Osteoblast (primary cell): ENCODE results near the gene YIPF2. TPM values are rescaled to one million over a fixed set of nuclear protein-coding genes. Genes with fewer than 3 reads are reported as not detected.

Source experiments
- DNase-seq: peaks from one replicate; pipeline ENCODE4 v3.0.0; 2011; ENCODE audit warnings: low spot score, mixed read lengths; ENCODE audit not compliant: insufficient read length; ENCODE audit errors: missing footprints
- H2AFZ ChIP-seq: 2 replicates; pipeline ENCODE4 v1.6.0; 2011; ENCODE audit warnings: mild to moderate bottlenecking, low read length
- H3K27ac ChIP-seq: 2 replicates; pipeline ENCODE4 v1.5.1; 2011; ENCODE audit warnings: mild to moderate bottlenecking, low read depth, low read length, moderate library complexity
- H3K27me3 ChIP-seq: 2 replicates; pipeline ENCODE4 v1.6.0; 2012; ENCODE audit warnings: mild to moderate bottlenecking, control low read depth, inconsistent platforms, low read length, moderate library complexity; ENCODE audit not compliant: insufficient read depth
- H3K36me3 ChIP-seq: 2 replicates; pipeline ENCODE4 v1.5.1; 2011; ENCODE audit warnings: mild to moderate bottlenecking, low read length, control low read depth, moderate library complexity; ENCODE audit not compliant: insufficient read depth
- H3K4me1 ChIP-seq: 2 replicates; pipeline ENCODE4 v1.5.1; 2011; ENCODE audit warnings: mild to moderate bottlenecking, low read length, control low read depth, moderate library complexity; ENCODE audit not compliant: insufficient read depth
- H3K4me2 ChIP-seq: 2 replicates; pipeline ENCODE4 v1.6.0; 2011; ENCODE audit warnings: mild to moderate bottlenecking, low read length; ENCODE audit not compliant: insufficient read depth
- H3K4me3 ChIP-seq: fragments of 200-600 bp; sonication (generic); 3 replicates; pipeline ENCODE4 v1.5.1; 2012; ENCODE audit warnings: mild to moderate bottlenecking, low read length, inconsistent platforms; ENCODE audit not compliant: insufficient read depth
- H3K79me2 ChIP-seq: 2 replicates; pipeline ENCODE4 v1.6.0; 2012; ENCODE audit warnings: mild to moderate bottlenecking, low read length, control low read depth, inconsistent platforms; ENCODE audit not compliant: insufficient read depth
- H3K9me3 ChIP-seq: 2 replicates; pipeline ENCODE4 v1.5.1; 2011; ENCODE audit warnings: low read depth, low read length, control low read depth
- H4K20me1 ChIP-seq: 2 replicates; pipeline ENCODE4 v1.6.0; 2012; ENCODE audit warnings: mild to moderate bottlenecking, low read length, control low read depth; ENCODE audit not compliant: insufficient read depth
- CTCF ChIP-seq: IDR thresholded peaks from 2 replicates; pipeline ENCODE4 v1.5.1; 2011; ENCODE audit warnings: mild to moderate bottlenecking, low read depth, low read length, moderate library complexity; ENCODE audit errors: extremely low read depth
- total RNA-seq: library from RNA; depleted of rRNA; stranded (reverse); fragments of >200 nt; gene quantifications from 2 replicates; pipeline ENCODE4 v1.2.3, GENCODE V29; 2012

Gene YIPF2
- total RNA-seq, 1 donor = 126 TPM

- peak; percentile 65 for DNase-seq
- H3K27ac ChIP-seq = peak overlapping the region; percentile 61
- H3K9me3 ChIP-seq = no peaks in the 10 kb centered on the region
- H3K27me3 ChIP-seq = no peaks in the 10 kb centered on the region
- H3K36me3 ChIP-seq = no peaks in the 10 kb centered on the region
- H4K20me1 ChIP-seq = peaks cover 20% of the 10 kb centered on the region
- peak overlapping the region; percentile 89 for H3K4me3 ChIP-seq
- H3K4me2 ChIP-seq = peak overlapping the region; percentile 96
- H2AFZ ChIP-seq = peak overlapping the region; percentile 69
- peaks cover 58% of the 10 kb centered on the region for H3K79me2 ChIP-seq
- no peak for TF ChIP-seq CTCF
- peaks cover 12% of the 10 kb centered on the region for H3K4me1 ChIP-seq
Measured at GRCh38 chr19:10872546-10873107, 55.8 kb downstream of the YIPF2 start.

Other genes with a start within 250 kb of the YIPF2 start
- 34.0 and 36.5 TPM in 2 replicates for gene QTRT1, start 227.2 kb downstream of the YIPF2 start, total RNA-seq
- 89.6 and 102 TPM in 2 replicates for gene DNM2, start 210.6 kb downstream of the YIPF2 start, total RNA-seq
- 39.2 and 43.1 TPM in 2 replicates for gene TMED1, start 92.4 kb downstream of the YIPF2 start, total RNA-seq
- gene C19orf38, start 80.2 kb downstream of the YIPF2 start, total RNA-seq = under 0.01 and 0.29 TPM in 2 replicates
- 33.7 and 41.0 TPM in 2 replicates for gene CARM1, start 57.1 kb downstream of the YIPF2 start, total RNA-seq
- 31.8 and 34.8 TPM in 2 replicates for gene TIMM29, start 172 bp upstream of the YIPF2 start, total RNA-seq
- 52.2 and 52.8 TPM in 2 replicates for gene SMARCA4, start 32.4 kb upstream of the YIPF2 start, total RNA-seq
- 313 and 326 TPM in 2 replicates for gene LDLR, start 160.8 kb upstream of the YIPF2 start, total RNA-seq
- gene SPC24, start 227.1 kb upstream of the YIPF2 start, total RNA-seq = 5.4 and 6.5 TPM in 2 replicates